ENCODE data around the gene INPP4B. TPM values are rescaled to one million over a fixed set of nuclear protein-coding genes. Genes with fewer than 3 reads are reported as not detected.

INPP4B gene
- total and polyA plus RNA-seq, 2 experiments from 2014 or later = 20.3 to 27.5 TPM

DNA sequence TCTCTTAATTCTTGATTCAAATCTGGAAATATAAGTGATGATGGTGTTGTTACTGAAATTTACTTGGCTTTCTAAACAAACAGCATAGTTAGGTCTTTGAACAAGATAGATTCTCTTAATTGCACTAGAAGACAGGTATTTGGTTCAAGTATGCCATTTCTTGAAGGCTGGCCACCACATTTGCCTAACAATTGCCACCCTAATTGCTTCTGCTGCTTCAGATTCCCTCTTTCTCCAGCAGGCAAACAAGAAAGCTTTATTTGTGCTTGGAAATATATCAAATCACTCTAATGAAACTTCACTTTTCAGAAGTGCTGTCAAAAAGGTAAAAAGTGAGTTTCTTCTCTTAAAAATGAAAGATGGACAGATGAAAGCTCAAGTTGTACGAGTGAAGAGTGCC is 418.6 kb downstream of the INPP4B start:
- in situ Hi-C loops (cut with MboI) = no loop called here

GRCh38 chr4:142423861-142424260 is 422.2 kb downstream of the INPP4B start:
- no peaks in the 10 kb centered on the region for H3K79me2 ChIP-seq (ENCODE audit: insufficient read depth)
- 0 out of 2 replicates have a peak, but pooled peaks cover 3% of the 10 kb centered on the region for H3K36me3 ChIP-seq (ENCODE audit: low read depth)
- TF ChIP-seq EZH2phosphoT487 (IDR thresholded peaks at IDR 0.05; ENCODE audit: insufficient read depth, low read depth) (no peak), EZH2 (IDR thresholded peaks at IDR 0.05; ENCODE audit: insufficient read depth, poor library complexity, severe bottlenecking) (no peak)
- peaks cover 4% of the 10 kb centered on the region; the same call in 1 of the 2 replicates for H3K4me1 ChIP-seq (ENCODE audit: insufficient read depth)
- WGBS, 2 experiments (ENCODE audit: low coverage in 1 of 2, low lambda C conversion rate in 2 of 2, missing lambda C conversion rate in 2 of 2) = 90 to 95% methylated on average over 2 of the region's 2 CpGs
- H3K9ac ChIP-seq = no peak overlapping the region
- no peaks in the 10 kb centered on the region for H3K9me3 ChIP-seq (ENCODE audit: low read depth)
- no peaks in the 10 kb centered on the region for H4K20me1 ChIP-seq (ENCODE audit: insufficient read depth)
- no peak overlapping the region for H3K27ac ChIP-seq
- no peaks in the 10 kb centered on the region for H3K27me3 ChIP-seq (replicated peaks; ENCODE audit: insufficient read depth)
- no peak overlapping the region for H3K4me2 ChIP-seq (ENCODE audit: unreplicated experiment)
- H3K4me3 ChIP-seq = no peak overlapping the region
- in situ Hi-C loops (cut with MboI) = no loop called here
- no peaks in the 10 kb centered on the region for H3K9me2 ChIP-seq (ENCODE audit: insufficient read depth)
- no peak overlapping the region for H2AFZ ChIP-seq
- no peaks in the 10 kb centered on the region for H3F3A ChIP-seq (ENCODE audit: insufficient read depth)
- DNase-seq = no peak

More for the DNA sequence above, 418.6 kb downstream of the INPP4B start:
- H3K36me3 ChIP-seq (ENCODE audit: low read depth) = 0 out of 2 replicates have a peak, but pooled peaks cover 3% of the 10 kb centered on the region
- H3K9me3 ChIP-seq (ENCODE audit: low read depth) = no peaks in the 10 kb centered on the region
- no peak overlapping the region for H3K27ac ChIP-seq
- no peak overlapping the region for H3K4me3 ChIP-seq
- H3K79me2 ChIP-seq (ENCODE audit: insufficient read depth) = no peaks in the 10 kb centered on the region
- H2AFZ ChIP-seq = no peak overlapping the region
- H3K27me3 ChIP-seq (replicated peaks; ENCODE audit: insufficient read depth) = no peaks in the 10 kb centered on the region
- H3K4me1 ChIP-seq (ENCODE audit: insufficient read depth) = no peaks in the 10 kb centered on the region
- H4K20me1 ChIP-seq (ENCODE audit: insufficient read depth) = no peaks in the 10 kb centered on the region
- 88 to 94% methylated on average over 1 of the region's 1 CpG for WGBS, 2 experiments (ENCODE audit: low coverage in 1 of 2, low lambda C conversion rate in 2 of 2, missing lambda C conversion rate in 2 of 2)
- no peak for DNase-seq
- H3K4me2 ChIP-seq (ENCODE audit: unreplicated experiment) = no peak overlapping the region
- H3K9me2 ChIP-seq (ENCODE audit: insufficient read depth) = no peaks in the 10 kb centered on the region
- no peaks in the 10 kb centered on the region for H3F3A ChIP-seq (ENCODE audit: insufficient read depth)
- no peak for TF ChIP-seq EZH2 (IDR thresholded peaks at IDR 0.05; ENCODE audit: insufficient read depth, poor library complexity, severe bottlenecking)
- no peak for TF ChIP-seq EZH2phosphoT487 (IDR thresholded peaks at IDR 0.05; ENCODE audit: insufficient read depth, low read depth)
- no peak overlapping the region for H3K9ac ChIP-seq

- no peak overlapping the region for H3K4me2 ChIP-seq (ENCODE audit: unreplicated experiment)
- WGBS, 2 experiments (ENCODE audit: low coverage in 1 of 2, low lambda C conversion rate in 2 of 2, missing lambda C conversion rate in 2 of 2) = 91 to 94% methylated on average over 3 of the region's 3 CpGs
These were observed 425.6 kb downstream of the INPP4B start for GRCh38 chr4:142420311-142421095.

GRCh38 chr4:142419712-142420111 is 426.4 kb downstream of the INPP4B start:
- DNase-seq = no peak
- H3K79me2 ChIP-seq (ENCODE audit: insufficient read depth) = no peaks in the 10 kb centered on the region
- 74 to 88% methylated on average over 1 of the region's 1 CpG for WGBS, 2 experiments (ENCODE audit: low coverage in 1 of 2, low lambda C conversion rate in 2 of 2, missing lambda C conversion rate in 2 of 2)
- peaks cover 13% of the 10 kb centered on the region; the same call in 1 of the 2 replicates for H3F3A ChIP-seq (ENCODE audit: insufficient read depth)
- no peaks in the 10 kb centered on the region for H3K9me2 ChIP-seq (ENCODE audit: insufficient read depth)
- H3K27ac ChIP-seq = no peak overlapping the region
- H3K4me1 ChIP-seq (ENCODE audit: insufficient read depth) = peaks cover 16% of the 10 kb centered on the region
- no peaks in the 10 kb centered on the region for H4K20me1 ChIP-seq (ENCODE audit: insufficient read depth)
- H3K9me3 ChIP-seq (ENCODE audit: low read depth) = no peaks in the 10 kb centered on the region
- H3K4me2 ChIP-seq (ENCODE audit: unreplicated experiment) = no peak overlapping the region
- no peaks in the 10 kb centered on the region for H3K27me3 ChIP-seq (replicated peaks; ENCODE audit: insufficient read depth)
- no peak overlapping the region for H2AFZ ChIP-seq
- H3K9ac ChIP-seq = no peak overlapping the region
- H3K36me3 ChIP-seq (ENCODE audit: low read depth) = 0 out of 2 replicates have a peak, but pooled peaks cover 3% of the 10 kb centered on the region
- TF ChIP-seq EZH2 (IDR thresholded peaks at IDR 0.05; ENCODE audit: insufficient read depth, poor library complexity, severe bottlenecking) (no peak), EZH2phosphoT487 (IDR thresholded peaks at IDR 0.05; ENCODE audit: insufficient read depth, low read depth) (no peak)
- H3K4me3 ChIP-seq = no peak overlapping the region
- in situ Hi-C loops (cut with MboI) = no loop called here

More at GRCh38 chr4:142420311-142421095, 425.6 kb downstream of the INPP4B start:
- no peaks in the 10 kb centered on the region for H4K20me1 ChIP-seq (ENCODE audit: insufficient read depth)
- no peaks in the 10 kb centered on the region for H3K27me3 ChIP-seq (replicated peaks; ENCODE audit: insufficient read depth)
- H3K9me3 ChIP-seq (ENCODE audit: low read depth) = no peaks in the 10 kb centered on the region
- in situ Hi-C loops (cut with MboI) = no loop called here
- H3K36me3 ChIP-seq (ENCODE audit: low read depth) = 0 out of 2 replicates have a peak, but pooled peaks cover 3% of the 10 kb centered on the region
- peaks cover 16% of the 10 kb centered on the region for H3K4me1 ChIP-seq (ENCODE audit: insufficient read depth)
- no peak overlapping the region for H3K9ac ChIP-seq
- TF ChIP-seq EZH2 (IDR thresholded peaks at IDR 0.05; ENCODE audit: insufficient read depth, poor library complexity, severe bottlenecking) (no peak), EZH2phosphoT487 (IDR thresholded peaks at IDR 0.05; ENCODE audit: insufficient read depth, low read depth) (no peak)
- no peak overlapping the region for H3K27ac ChIP-seq
- H2AFZ ChIP-seq = no peak overlapping the region
- H3K9me2 ChIP-seq (ENCODE audit: insufficient read depth) = no peaks in the 10 kb centered on the region
- H3K4me3 ChIP-seq = no peak overlapping the region
- no peaks in the 10 kb centered on the region for H3K79me2 ChIP-seq (ENCODE audit: insufficient read depth)
- H3F3A ChIP-seq (ENCODE audit: insufficient read depth) = peaks cover 13% of the 10 kb centered on the region; the same call in 1 of the 2 replicates
- DNase-seq = no peak

Data from GM23248 (cell line).